ENCODE data around the gene MAGI2. TPM values are rescaled to one million over a fixed set of nuclear protein-coding genes. Genes with fewer than 3 reads are reported as not detected.

MAGI2 gene
- total and polyA plus RNA-seq, 2 donors (not counting 3 experiments of a cell fraction or from before 2014, with no cell fraction given), result 0.28 to 6.0 TPM

GRCh38 chr7:78149787-78150186, 1303.7 kb downstream of the MAGI2 start:
- no peaks in the 10 kb centered on the region for H3K9me3 ChIP-seq (replicated peaks; ENCODE audit: control insufficient read depth, insufficient read depth, low read length)
- no peaks in the 10 kb centered on the region for H3K36me3 ChIP-seq (ENCODE audit: control insufficient read depth in 2 of 2, extremely low read depth in 1 of 2, insufficient read depth in 2 of 2, low read length in 2 of 2)
- dilution Hi-C loops (cut with MboI; ENCODE audit: extremely low pct_ligation_motif_present, low sequenced_read_pairs) (no loop called here), intact Hi-C loops (cut with micrococcal nuclease) (no loop called here)
- H3K79me2 ChIP-seq (ENCODE audit: control insufficient read depth, insufficient read depth, low read length), result no peaks in the 10 kb centered on the region
- TF ChIP-seq FOS (IDR thresholded peaks at IDR 0.05; ENCODE audit: borderline replicate concordance, insufficient read depth, low read length), result no peak
- TF ChIP-seq EZH2 (IDR thresholded peaks at IDR 0.05; ENCODE audit: borderline replicate concordance, low read depth, low read length, severe bottlenecking), result no peak
- TF ChIP-seq JUN (IDR thresholded peaks at IDR 0.05; ENCODE audit: borderline replicate concordance, insufficient read depth, insufficient read length, low read depth), result no peak
- TF ChIP-seq POLR2AphosphoS5 (IDR thresholded peaks at IDR 0.05; ENCODE audit: insufficient read depth, low read depth, low read length), result no peak
- no peak for TF ChIP-seq CTCF (IDR thresholded peaks at IDR 0.05; ENCODE audit: extremely low read depth in 1 of 2, insufficient read depth in 1 of 2, low read depth in 1 of 2, low read length in 2 of 2)
- no peak for TF ChIP-seq MAX (IDR thresholded peaks at IDR 0.05; ENCODE audit: insufficient read depth, insufficient read length)
- no peak for TF ChIP-seq POLR2A (IDR thresholded peaks at IDR 0.05; ENCODE audit: low read depth, low read length)
- H2AFZ ChIP-seq (ENCODE audit: low read depth, low read length), result no peak overlapping the region
- H4K20me1 ChIP-seq (replicated peaks; ENCODE audit: control insufficient read depth, extremely low read depth, insufficient read depth, low read length), result no peaks in the 10 kb centered on the region
- H3K4me1 ChIP-seq (ENCODE audit: control insufficient read depth, extremely low read depth, insufficient read depth, low read length), result no peaks in the 10 kb centered on the region
- H3K27ac ChIP-seq (ENCODE audit: insufficient read depth, low read depth, low read length), result no peak overlapping the region
- H3K4me2 ChIP-seq (ENCODE audit: insufficient read depth, low read length), result no peak overlapping the region
- no peak overlapping the region for H3K4me3 ChIP-seq (replicated peaks in 1 of 3; ENCODE audit: insufficient read depth in 1 of 3, low read depth in 1 of 3, low read length in 3 of 3)
- H3K9ac ChIP-seq (replicated peaks; ENCODE audit: extremely low read depth, insufficient read depth, low read length), result no peak overlapping the region
- FAIRE-seq, result no peak
- no peaks in the 10 kb centered on the region for H3K9me1 ChIP-seq (replicated peaks; ENCODE audit: control insufficient read depth, extremely low read depth, insufficient read depth, low read length)
- ChIA-PET CTCF (no interaction called here), POLR2A (no interaction called here)
- BruUV-seq (replicated peaks), result no TSS peak
- peaks cover 0 to 2% of the 10 kb centered on the region in 2 experiments for H3K27me3 ChIP-seq (ENCODE audit: control insufficient read depth in 2 of 2, insufficient read depth in 2 of 2, low read length in 2 of 2)
- DNase-seq (ENCODE audit: low read depth, low spot score), result no peak
